HepG2 (cell line): ENCODE results near the gene NUP214. TPM values are rescaled to one million over a fixed set of nuclear protein-coding genes. Genes with fewer than 3 reads are reported as not detected.

Experiments
- ARID2 ChIP-seq: sonication (generic); formaldehyde crosslinking; IDR thresholded peaks from 2 replicates; pipeline ENCODE4 v1.8.1; 2022; ENCODE audit warnings: mild to moderate bottlenecking, missing genetic modification reagents, borderline replicate concordance
- BHLHE40 ChIP-seq: IDR thresholded peaks from 2 replicates; pipeline ENCODE4 v1.6.1; 2011; ENCODE audit warnings: low read length, improper control_type of control experiment
- GABPB1 ChIP-seq: IDR thresholded peaks from 2 replicates; pipeline ENCODE4 v1.6.1; 2016; ENCODE audit warnings: mild to moderate bottlenecking, missing genetic modification reagents, moderate library complexity, missing compliant biosample characterization
- JARID2 ChIP-seq: sonication (generic); formaldehyde crosslinking; IDR thresholded peaks from 2 replicates; pipeline ENCODE4 v1.8.1; 2023; ENCODE audit warnings: missing genetic modification reagents, inconsistent platforms; ENCODE audit not compliant: insufficient replicate concordance
- KAT2B ChIP-seq: fragments of 150-350 bp; IDR thresholded peaks from 2 replicates; pipeline ENCODE4 v1.6.1; 2014; ENCODE audit warnings: low read depth, low read length, borderline replicate concordance
- KDM2A ChIP-seq: sonication (generic); formaldehyde crosslinking; IDR thresholded peaks from 2 replicates; pipeline ENCODE4 v1.4.0; 2020; ENCODE audit warnings: low read depth, missing genetic modification reagents, borderline replicate concordance
- KLF13 ChIP-seq: sonication (generic); formaldehyde crosslinking; IDR thresholded peaks from 2 replicates; pipeline ENCODE4 v1.4.0; 2020; ENCODE audit warnings: mild to moderate bottlenecking, missing genetic modification reagents
- NCOR1 ChIP-seq: fragments of 200-600 bp; sonication (generic); IDR thresholded peaks from 2 replicates; pipeline ENCODE4 v1.7.0; 2017; ENCODE audit warnings: antibody characterized with exemption, low read length, borderline replicate concordance
- NFATC3 ChIP-seq: sonication (generic); formaldehyde crosslinking; IDR thresholded peaks from 2 replicates; pipeline ENCODE4 v1.5.1; 2020; ENCODE audit warnings: mild to moderate bottlenecking, missing genetic modification reagents
- NR3C1 ChIP-seq: sonication (generic); formaldehyde crosslinking; IDR thresholded peaks from 2 replicates; pipeline ENCODE4 v1.4.0; 2020; ENCODE audit warnings: missing genetic modification reagents
- SUZ12 ChIP-seq: fragments of 150-350 bp; IDR thresholded peaks from 2 replicates; pipeline ENCODE4 v1.6.1; 2014; ENCODE audit warnings: low read depth, low read length
- ZC3H4 ChIP-seq: sonication (generic); formaldehyde crosslinking; IDR thresholded peaks from 2 replicates; pipeline ENCODE4 v1.4.0; 2020; ENCODE audit warnings: missing genetic modification reagents, borderline replicate concordance
- ZFP62 ChIP-seq: sonication (generic); formaldehyde crosslinking; IDR thresholded peaks from 2 replicates; pipeline ENCODE4 v1.4.0; 2020; ENCODE audit warnings: missing genetic modification reagents
- ZNF232 ChIP-seq: sonication (generic); formaldehyde crosslinking; IDR thresholded peaks from 2 replicates; pipeline ENCODE4 v1.4.0; 2020; ENCODE audit warnings: missing genetic modification reagents, borderline replicate concordance
- ZNF24 ChIP-seq: fragments of 450-650 bp; IDR thresholded peaks from 2 replicates; pipeline ENCODE4 v1.6.1; 2017; ENCODE audit warnings: antibody characterized with exemption, mild to moderate bottlenecking
- ZNF350 ChIP-seq: sonication (generic); formaldehyde crosslinking; IDR thresholded peaks from 2 replicates; pipeline ENCODE4 v1.4.0; 2020; ENCODE audit warnings: mild to moderate bottlenecking, low read depth, missing genetic modification reagents, borderline replicate concordance
- ZNF354B ChIP-seq: sonication (generic); formaldehyde crosslinking; IDR thresholded peaks from 2 replicates; pipeline ENCODE4 v1.8.0; 2022; ENCODE audit warnings: mild to moderate bottlenecking, missing genetic modification reagents
- ZNF550 ChIP-seq: sonication (generic); formaldehyde crosslinking; IDR thresholded peaks from 2 replicates; pipeline ENCODE4 v1.4.0; 2020; ENCODE audit warnings: mild to moderate bottlenecking, missing genetic modification reagents, borderline replicate concordance
- ZNF644 ChIP-seq: IDR thresholded peaks from 2 replicates; pipeline ENCODE4 v1.6.1; 2016; ENCODE audit warnings: low read depth
- ZNF773 ChIP-seq: sonication (generic); formaldehyde crosslinking; IDR thresholded peaks from 2 replicates; pipeline ENCODE4 v1.4.0; 2020; ENCODE audit warnings: missing genetic modification reagents, borderline replicate concordance
- ZNF816 ChIP-seq: sonication (generic); formaldehyde crosslinking; IDR thresholded peaks from 2 replicates; pipeline ENCODE4 v1.8.0; 2022; ENCODE audit warnings: missing genetic modification reagents, mild to moderate bottlenecking, borderline replicate concordance
- ZSCAN29 ChIP-seq: sonication (generic); formaldehyde crosslinking; conservative IDR thresholded peaks from 2 replicates; pipeline ENCODE4 v1.4.0; 2020; ENCODE audit warnings: mild to moderate bottlenecking, missing genetic modification reagents
- polyA plus RNA-seq, 8 experiments: library from polyadenylated mRNA; depleted of rRNA in 3 of 8; stranded (reverse) in 7 of 8; unstranded in 1 of 8; fragments of >200 nt; fragmentation: Illumina TruSeq in 4 of 8; extraction: Trizol in 4 of 8; gene quantifications; 2 replicates each; pipeline versions ENCODE4 v1.2.1 to v1.2.3, GENCODE V29; 2011 to 2016; ENCODE audit warnings: low read depth in 4 of 8, missing spikeins in 1 of 8, mixed read lengths in 1 of 8; ENCODE audit not compliant: insufficient read depth in 1 of 8
- total RNA-seq, 5 experiments: library from RNA; depleted of rRNA; stranded (reverse); fragments of >200 nt; fragmentation: Illumina TruSeq; extraction: Trizol; gene quantifications; 2 replicates each; pipeline ENCODE4 v1.2.3, GENCODE V29; 2016; ENCODE audit warnings: low read depth in 1 of 5
- TF ChIP-seq, protein P1 (sequence below): IDR thresholded peaks from 2 replicates; pipeline ENCODE4 v1.6.1; 2016; ENCODE audit warnings: missing biosample characterization, missing genetic modification reagents, low read depth
- TF ChIP-seq, protein P2 (sequence below): sonication (generic); formaldehyde crosslinking; IDR thresholded peaks from 2 replicates; pipeline ENCODE4 v1.4.0; 2020; ENCODE audit warnings: missing genetic modification reagents, mild to moderate bottlenecking, borderline replicate concordance
- TF ChIP-seq, protein P3 (sequence below): sonication (generic); formaldehyde crosslinking; IDR thresholded peaks from 2 replicates; pipeline ENCODE4 v1.5.0; 2020; ENCODE audit warnings: missing genetic modification reagents
- TF ChIP-seq, protein P4 (sequence below): IDR thresholded peaks from 2 replicates; pipeline ENCODE4 v1.6.1; 2016; ENCODE audit warnings: missing compliant biosample characterization, missing genetic modification reagents, borderline replicate concordance

NUP214 gene
- total and polyA plus RNA-seq, 2 of the 13 experiments (the other 11 are each of a cell fraction or from before 2014, with no cell fraction given), result 8.4 to 16.0 TPM

DNA sequence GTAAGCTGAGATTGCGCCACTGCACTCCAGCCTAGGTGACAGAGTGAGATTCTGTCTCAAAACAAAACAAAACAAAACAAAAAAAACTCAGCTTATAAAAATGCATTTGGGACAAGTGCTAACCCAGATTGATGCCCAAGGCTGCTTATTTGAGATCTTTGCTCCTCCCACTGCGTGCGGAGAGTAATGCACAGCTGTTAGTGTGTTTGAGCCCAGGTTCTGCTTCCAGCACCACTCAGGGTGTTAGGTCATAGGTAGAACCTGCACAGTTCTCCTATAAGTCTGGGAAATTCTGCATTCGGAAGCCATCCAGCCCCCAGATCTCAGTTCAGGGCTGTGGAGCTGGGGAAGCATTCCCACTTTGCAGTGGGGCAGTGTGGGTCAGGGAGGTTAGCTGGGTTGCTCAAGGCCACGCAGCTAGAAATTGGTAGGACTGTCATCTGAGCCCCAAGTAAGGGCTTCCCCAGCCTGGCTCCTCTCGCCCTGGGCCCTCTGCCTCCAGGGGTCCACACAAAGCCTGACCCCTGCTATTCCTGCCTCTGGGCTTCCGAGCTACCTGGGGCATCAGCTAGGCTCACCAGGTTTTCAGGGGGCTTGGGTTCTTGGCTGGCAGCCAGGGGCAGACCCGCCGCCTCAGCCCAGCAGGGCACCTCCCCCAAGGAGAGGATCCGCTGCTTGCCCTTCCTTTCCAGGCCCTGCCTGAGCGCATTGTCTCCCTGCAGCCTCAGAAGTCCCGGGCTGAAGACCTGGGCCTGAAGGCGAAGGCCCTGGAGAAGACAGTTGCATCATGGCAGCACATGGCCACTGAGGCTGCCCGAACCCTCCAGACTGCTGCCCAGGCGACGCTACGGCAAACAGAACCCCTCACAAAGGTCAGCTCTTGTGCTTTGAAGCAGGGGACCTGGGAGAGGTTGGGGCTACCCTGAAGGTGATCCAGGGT, 46.7 kb upstream of the NUP214 start (continued):
- 0 out of 2 replicates have a peak, but pooled peaks have one; percentile 12 for TF ChIP-seq KDM2A
- TF ChIP-seq, protein P1, sequence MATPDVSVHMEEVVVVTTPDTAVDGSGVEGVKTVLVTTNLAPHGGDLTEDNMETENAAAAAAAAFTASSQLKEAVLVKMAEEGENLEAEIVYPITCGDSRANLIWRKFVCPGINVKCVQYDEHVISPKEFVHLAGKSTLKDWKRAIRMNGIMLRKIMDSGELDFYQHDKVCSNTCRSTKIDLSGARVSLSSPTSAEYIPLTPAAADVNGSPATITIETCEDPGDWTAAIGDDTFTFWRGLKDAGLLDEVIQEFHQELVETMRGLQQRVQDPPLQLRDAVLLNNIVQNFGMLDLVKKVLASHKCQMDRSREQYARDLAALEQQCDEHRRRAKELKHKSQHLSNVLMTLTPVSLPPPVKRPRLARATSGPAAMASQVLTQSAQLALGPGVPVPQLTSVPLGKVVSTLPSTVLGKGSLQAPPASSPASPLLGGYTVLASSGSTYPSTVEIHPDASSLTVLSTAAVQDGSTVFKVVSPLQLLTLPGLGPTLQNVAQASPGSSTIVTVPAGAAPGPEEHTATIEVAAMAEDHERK (CRISPR knock-in tag), result no peak
- TF ChIP-seq ZNF350, result peak; percentile 27; the same call in 1 of the 2 replicates
- TF ChIP-seq, protein P2, sequence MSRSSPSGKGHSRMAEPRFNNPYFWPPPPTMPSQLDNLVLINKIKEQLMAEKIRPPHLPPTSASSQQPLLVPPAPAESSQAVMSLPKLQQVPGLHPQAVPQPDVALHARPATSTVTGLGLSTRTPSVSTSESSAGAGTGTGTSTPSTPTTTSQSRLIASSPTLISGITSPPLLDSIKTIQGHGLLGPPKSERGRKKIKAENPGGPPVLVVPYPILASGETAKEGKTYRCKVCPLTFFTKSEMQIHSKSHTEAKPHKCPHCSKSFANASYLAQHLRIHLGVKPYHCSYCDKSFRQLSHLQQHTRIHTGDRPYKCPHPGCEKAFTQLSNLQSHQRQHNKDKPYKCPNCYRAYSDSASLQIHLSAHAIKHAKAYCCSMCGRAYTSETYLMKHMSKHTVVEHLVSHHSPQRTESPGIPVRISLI (CRISPR knock-in tag), result no peak
- TF ChIP-seq ZNF816 (CRISPR knock-in tag), result no peak
- no peak for TF ChIP-seq ZNF773 (CRISPR knock-in tag)
- peak; percentile 61 for TF ChIP-seq ZNF232
- TF ChIP-seq ZFP62 (CRISPR knock-in tag), result no peak
- TF ChIP-seq GABPB1 (CRISPR knock-in tag), result peak; percentile 22; the same call in 1 of the 2 replicates
- no peak for TF ChIP-seq ZNF24
- no peak for TF ChIP-seq KLF13
- no peak for TF ChIP-seq ZNF644 (CRISPR knock-in tag)
- TF ChIP-seq JARID2 (CRISPR knock-in tag), result no peak
- no peak for TF ChIP-seq BHLHE40
- no peak for TF ChIP-seq NCOR1
- peak; percentile 64; the same call in 1 of the 2 replicates for TF ChIP-seq ZNF550 (CRISPR knock-in tag)
- TF ChIP-seq, protein P3, sequence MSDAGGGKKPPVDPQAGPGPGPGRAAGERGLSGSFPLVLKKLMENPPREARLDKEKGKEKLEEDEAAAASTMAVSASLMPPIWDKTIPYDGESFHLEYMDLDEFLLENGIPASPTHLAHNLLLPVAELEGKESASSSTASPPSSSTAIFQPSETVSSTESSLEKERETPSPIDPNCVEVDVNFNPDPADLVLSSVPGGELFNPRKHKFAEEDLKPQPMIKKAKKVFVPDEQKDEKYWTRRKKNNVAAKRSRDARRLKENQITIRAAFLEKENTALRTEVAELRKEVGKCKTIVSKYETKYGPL, result no peak
- no peak for TF ChIP-seq ARID2
- TF ChIP-seq ZSCAN29 (CRISPR knock-in tag), result no peak
- no peak for TF ChIP-seq NR3C1 (CRISPR knock-in tag)
- TF ChIP-seq KAT2B, result no peak
- no peak for TF ChIP-seq ZNF354B (CRISPR knock-in tag)
- TF ChIP-seq SUZ12, result no peak
- TF ChIP-seq, protein P4, sequence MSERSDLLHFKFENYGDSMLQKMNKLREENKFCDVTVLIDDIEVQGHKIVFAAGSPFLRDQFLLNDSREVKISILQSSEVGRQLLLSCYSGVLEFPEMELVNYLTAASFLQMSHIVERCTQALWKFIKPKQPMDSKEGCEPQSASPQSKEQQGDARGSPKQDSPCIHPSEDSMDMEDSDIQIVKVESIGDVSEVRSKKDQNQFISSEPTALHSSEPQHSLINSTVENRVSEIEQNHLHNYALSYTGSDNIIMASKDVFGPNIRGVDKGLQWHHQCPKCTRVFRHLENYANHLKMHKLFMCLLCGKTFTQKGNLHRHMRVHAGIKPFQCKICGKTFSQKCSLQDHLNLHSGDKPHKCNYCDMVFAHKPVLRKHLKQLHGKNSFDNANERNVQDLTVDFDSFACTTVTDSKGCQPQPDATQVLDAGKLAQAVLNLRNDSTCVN, result no peak
- TF ChIP-seq NFATC3 (CRISPR knock-in tag), result no peak
- TF ChIP-seq ZC3H4 (CRISPR knock-in tag), result no peak
